GM19193 (cell line): ENCODE data around the gene IL11.

Experiments used
- POLR2A ChIP-seq: IDR thresholded peaks from 4 replicates; pipeline ENCODE4 v1.6.1; 2011; ENCODE audit not compliant: insufficient read depth, insufficient read length; ENCODE audit errors: extremely low read depth

IL11 gene

DNA sequence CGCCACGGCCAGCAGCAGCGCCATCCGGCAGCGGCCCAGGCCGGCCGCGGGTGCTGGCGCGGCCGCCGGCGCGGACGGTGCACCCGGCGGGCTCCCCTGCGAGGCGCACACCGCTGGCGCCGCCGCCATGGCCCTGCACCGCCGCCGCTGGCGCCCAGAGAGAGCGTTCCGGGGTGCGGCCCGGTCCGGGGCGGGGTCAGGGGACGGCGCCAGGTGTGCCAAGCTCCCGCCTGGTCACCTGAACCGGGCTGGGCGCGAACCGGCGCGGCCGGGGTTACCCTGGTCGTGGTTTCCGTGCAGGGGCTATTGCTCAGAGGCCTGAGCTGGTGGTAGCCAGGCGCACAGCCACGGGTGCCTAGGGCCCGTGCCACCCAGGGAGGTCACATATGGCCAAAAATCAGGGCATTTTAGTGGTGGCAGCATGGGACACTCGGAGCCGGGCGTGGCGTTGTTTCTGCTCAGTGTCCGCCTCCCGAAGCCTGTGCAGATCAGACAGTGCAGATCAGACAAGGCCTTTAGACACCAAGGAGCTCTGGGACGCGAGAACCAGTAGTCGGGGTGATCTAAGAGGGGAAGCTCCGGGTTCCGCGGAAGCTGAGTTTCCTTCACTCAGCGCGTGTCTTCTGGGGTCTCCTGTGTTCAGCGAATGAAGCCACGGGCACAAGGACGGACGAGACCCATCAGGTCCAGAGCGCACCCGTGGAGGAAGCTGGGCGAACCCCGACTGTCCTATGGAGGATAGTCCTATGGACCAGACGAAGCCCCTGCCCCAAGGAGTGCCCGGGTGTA lies 14.1 kb upstream of the IL11 start, which contains the start of gene TMEM238:
TSS of gene TMEM238 (minus strand) at position 162 of the 789 bp plus-strand sequence. CDS start at position 129, 33 bp downstream.
- TF ChIP-seq POLR2A, result no peak

GRCh38 chr19:55383279-55384130 lies 13.2 kb upstream of the IL11 start:
- TF ChIP-seq POLR2A, result peak; percentile 55

GRCh38 chr19:55382522-55383054 lies 12.3 kb upstream of the IL11 start:
- no peak for TF ChIP-seq POLR2A

GRCh38 chr19:55382013-55382412 lies 11.8 kb upstream of the IL11 start:
- no peak for TF ChIP-seq POLR2A

DNA sequence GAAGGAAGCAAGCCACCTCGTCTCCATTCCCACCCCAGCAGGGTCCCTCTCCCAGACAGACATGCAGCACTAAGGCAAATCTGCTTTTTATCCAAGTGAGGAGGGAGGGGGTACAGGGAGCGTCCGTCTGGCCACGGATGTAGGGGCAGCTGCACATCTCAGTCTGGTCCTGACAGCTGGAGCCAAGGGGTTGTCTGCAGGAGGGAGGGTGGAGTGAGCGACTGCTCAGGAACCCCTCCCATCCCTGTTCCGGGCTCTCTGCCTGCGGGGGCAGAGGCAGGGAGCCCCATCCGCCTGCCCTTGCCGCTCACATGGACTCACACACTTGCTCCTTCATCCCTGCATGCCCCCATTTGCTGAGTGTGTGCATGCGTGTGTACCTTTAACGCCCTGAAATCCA lies 8.9 kb upstream of the IL11 start:
- no peak for TF ChIP-seq POLR2A

- TF ChIP-seq POLR2A, result no peak
Observed at GRCh38 chr19:55377356-55378131, 7.3 kb upstream of the IL11 start.

GRCh38 chr19:55376241-55376933 lies 6.1 kb upstream of the IL11 start, which contains the start of gene TMEM190:
TMEM190 (plus strand) TSS chr19:55376826; CDS start chr19:55376854, 28 bp downstream.
- no peak for TF ChIP-seq POLR2A

DNA sequence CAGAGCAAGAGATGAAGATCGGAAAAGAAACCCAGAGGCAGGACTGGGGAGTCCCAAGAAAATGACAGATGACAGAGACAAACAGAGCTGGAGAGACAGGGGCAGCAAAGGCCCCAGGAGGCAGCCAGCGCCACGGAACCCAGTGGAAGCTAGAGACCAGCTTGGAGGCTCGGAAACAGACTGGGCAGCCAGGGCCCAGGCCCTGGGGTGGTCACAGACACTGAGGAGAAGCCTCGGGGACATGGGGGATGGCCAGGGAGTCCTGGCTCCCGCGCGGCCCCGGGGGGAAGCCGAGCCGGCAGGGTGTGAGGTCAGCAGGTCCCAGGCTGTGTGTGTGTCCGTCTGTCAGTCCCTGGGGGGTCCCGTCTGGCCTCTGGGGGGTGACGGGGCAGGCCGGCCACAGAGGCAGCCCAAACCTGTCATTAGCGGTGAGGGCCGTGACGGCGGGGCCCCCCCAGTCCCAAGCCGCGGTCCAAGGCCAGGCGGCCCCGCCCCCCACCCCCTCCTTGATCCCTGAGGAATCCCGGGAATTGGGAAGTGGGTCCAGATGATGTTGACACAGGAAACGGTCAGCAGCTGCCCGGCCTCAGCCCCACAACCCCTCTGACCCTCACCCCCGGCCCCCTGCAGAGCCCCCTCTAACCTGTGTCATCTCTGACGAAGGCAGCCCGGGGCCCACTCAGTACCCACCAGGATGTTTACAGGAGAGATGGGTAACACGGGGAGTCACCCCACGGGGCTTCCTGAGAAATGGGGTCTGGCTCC lies 3.9 kb upstream of the IL11 start:
- TF ChIP-seq POLR2A, result no peak

DNA sequence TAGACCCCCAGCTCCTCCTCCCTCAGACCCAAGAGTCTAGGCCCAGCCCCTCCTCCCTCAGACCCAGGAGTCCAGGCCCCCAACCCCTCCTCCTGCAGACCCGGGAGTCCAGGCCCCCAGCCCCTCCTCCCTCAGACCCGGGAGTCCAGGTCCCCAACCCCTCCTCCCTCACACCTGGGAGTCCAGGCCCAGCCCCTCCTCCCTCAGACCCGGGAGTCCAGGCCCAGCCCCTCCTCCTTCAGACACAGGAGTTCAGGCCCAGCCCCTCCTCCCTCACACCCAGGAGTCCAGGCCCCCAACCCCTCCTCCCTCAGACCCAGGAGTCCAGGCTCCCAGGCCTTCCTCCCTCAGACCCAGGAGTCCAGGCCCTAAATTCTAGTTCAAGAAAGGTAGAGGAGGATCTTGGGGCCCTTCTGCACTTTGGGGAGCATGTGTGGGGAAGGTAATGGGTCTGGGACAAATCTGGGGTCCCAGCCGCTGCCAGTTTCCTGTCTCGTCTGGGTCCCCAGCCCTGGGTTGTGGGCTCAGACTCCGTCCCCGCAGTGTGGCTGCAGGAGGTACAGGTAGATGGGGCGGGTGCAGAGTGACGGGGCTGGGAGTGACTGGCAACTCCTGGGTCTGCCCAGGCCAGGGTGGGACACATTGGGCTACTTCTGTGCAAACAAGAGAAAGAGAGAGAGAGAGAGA lies 3.2 kb upstream of the IL11 start:
- TF ChIP-seq POLR2A, result no peak

DNA sequence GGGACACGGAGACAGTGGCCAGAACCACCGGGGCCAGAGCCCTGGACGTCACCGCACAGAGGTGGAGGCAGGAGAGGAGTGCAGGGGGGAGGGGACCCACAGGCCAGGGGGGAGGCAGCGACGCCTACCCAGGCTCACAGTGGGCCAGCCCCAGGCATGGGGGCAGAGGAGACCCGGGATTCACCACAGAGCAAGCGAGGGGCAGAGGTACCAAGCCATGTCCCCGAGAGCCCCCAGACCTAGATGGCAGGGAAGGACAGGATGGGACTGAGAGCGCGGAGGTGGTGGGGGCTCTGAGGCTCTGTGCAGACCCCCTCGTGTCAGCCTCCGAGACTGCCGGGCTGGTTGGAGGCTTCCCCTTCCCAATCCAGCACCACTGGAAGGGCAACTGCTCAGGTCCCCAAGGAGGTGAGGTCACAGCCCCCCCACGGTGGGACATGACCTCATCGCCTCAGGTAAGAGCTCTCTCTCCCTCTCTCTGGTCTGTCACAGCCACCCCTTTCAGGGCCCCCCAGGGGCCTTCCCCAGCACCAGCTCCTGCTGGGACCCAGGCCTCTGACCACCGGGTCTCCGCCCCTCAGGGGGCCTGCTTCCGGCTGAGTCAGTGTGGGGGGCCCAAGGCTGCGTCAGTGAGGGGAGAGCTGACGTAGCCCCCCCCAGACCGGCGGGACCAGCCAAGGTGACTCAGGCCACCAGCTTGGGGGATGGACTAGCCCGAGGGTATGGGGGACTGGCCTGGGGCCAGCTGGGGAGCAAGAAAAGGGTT lies 2.2 kb upstream of the IL11 start:
- TF ChIP-seq POLR2A, result no peak

GRCh38 chr19:55369653-55370304 lies 484 bp downstream of the IL11 start:
- no peak for TF ChIP-seq POLR2A
